Activated T-cell treated with anti-CD3 and anti-CD28 coated beads, Interleukin-2, amount 50 U/mL, for 48 hours (primary cell): ENCODE results near the gene MST1R.
A peak's percentile ranks its signal among the peaks of the same experiment; 100 is the strongest.
"Not testable (repeated sequence)": the region's sequence is repeated elsewhere in the genome, so short reads cannot be mapped to it uniquely, and the experiment has no call there.

Experiments used
- DNase-seq, 2 experiments: peaks; one replicate each; pipeline ENCODE4 v3.0.0-alpha.2; 2020

Gene MST1R

GRCh38 chr3:49903451-49904424, at the start of gene MST1R:
TSS of gene MST1R (minus strand) at chr3:49903873. CDS start at chr3:49903609, 264 bp downstream.
- peak; percentile 90 to 93 for DNase-seq

DNA sequence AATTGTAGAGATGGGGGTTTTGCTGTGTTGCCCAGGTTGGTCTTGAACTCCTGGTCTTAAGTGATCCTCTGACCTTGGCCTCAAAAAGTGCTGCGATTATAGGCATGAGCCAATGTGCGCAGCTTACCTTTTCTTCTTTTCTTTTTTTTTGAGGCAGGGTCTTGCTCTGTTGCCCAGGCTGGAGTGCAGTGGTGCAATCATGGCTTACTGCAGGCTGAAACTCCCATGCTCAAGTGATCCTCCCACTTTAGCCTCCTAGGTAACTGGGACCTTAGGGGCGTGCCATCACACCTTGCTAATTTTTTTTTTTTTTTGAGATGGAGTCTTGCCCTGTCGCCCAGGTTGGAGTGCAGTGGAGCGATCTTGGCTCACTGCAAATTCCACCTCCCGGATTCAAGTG, 49.3 kb upstream of the MST1R start:
- DNase-seq: no peak

- no peak for DNase-seq
Measured at GRCh38 chr3:49942651-49943050, 39.0 kb upstream of the MST1R start.

DNA sequence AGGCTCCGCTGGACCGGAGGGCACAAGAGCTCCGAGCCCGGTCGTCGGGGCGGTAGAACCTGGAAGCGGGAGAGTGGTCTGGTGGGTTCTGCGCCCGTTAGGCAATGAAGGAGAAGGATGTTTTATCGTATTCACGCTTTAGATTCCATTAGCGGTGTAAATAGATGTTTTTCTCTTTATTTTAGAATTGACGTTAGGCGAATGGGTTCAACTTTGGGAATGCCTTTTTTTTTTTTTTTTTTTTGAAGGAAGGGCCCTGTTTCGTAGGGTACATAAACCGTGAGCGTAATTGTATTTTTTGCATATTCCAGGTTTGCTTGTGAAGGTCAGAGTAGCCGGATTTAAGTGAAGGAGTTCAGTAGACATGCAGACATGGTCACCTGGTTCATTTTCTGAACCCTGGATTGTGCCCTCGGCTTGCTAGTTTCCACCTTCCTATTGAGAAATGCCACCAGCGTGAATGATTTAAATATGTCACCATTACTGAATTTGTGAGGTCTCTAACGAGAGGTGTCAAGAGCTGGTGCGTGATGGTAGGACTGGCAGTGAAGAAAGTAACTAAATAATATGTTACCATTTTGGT, 37.1 kb upstream of the MST1R start:
- no peak for DNase-seq

DNA sequence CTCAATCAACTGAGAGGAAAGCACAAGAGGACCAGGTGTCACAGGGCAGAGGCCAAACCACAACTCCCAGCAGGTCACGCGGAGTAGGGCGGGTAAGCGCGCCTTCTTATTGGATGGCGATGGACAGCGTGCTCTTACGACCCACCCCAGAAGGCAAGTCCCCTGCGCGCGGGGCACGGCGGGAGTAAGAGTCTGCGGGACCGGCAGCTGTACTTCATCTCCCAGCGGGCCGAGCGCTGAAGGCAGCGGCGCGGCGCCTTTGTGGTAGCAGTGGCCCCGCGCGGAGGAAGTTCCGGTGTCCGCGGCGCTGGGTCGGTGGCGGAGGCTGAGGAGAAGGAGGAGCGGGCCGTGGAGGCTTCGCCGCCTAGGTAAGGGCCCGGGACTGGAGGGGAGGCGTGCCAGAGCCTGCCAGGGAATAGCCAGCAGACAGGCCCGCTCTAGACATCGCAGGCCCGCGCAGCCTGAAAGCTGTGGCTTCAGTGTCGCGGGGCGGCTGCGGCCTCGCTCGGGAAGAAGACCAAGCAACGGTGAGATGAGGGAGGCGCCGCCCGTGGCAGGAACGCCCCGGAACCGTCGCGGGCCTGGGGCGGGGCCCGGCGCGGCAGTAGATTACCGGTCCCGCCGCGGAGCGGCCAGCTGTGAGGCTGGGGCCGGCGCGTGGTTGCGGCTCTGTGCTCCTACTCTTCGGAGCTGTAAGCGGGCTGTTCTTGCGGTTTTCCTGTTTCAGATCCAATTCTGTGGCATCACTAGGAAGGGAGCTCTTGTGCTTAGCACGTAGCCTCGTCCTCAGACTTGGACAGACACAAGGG, 36.4 kb upstream of the MST1R start, which contains the start of gene RBM6:
RBM6 (plus strand) TSS at position 293 of the 809 bp plus-strand sequence. CDS start 22,492 bp downstream, outside the sequence.
- DNase-seq: peak; percentile 96 to 97

DNA sequence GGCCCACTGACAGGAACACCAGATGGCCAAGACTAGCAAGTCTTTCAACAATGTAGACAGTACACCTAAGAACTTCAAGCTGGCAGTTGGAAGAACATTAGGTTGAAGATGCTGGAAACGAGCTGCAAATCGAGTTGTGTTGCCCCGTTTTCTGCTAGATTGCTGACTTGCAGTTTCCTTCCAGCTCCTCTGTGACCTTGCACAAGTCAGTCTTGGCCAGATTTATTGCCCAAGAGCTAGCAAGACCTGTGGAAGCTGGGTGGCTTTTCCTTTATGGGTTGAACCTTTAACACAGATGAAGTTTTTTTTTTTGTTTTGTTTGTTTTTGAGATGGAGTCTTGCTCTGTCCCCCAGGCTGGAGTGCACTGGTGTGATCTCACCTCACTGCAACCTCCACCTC, 33.4 kb upstream of the MST1R start:
- no peak for DNase-seq

DNA sequence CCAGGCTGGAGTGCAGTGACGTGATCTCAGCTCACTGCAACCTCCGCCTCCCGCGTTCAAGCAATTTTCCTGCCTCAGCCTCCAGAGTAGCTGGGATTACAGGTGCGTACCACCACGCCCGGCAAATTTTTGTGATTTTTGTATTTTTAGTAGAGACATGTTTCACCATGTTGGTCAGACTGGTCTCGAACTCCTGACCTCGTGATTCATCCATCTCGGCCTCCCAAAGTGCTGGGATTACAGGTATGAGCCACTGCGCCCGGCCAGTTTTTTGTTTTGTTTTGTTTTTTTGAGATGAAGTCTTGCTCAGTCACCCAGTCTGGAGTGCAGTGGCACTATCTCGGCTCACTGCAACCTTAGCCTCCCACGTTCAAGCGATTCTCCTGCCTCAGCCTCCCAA, 28.6 kb upstream of the MST1R start:
- DNase-seq: not testable (repeated sequence)

- no peak for DNase-seq
Measured at GRCh38 chr3:49930922-49931321, 27.2 kb upstream of the MST1R start.

GRCh38 chr3:49930168-49930690, 26.6 kb upstream of the MST1R start:
- DNase-seq: no peak

- peak; percentile 95 for DNase-seq
Measured at GRCh38 chr3:49929291-49930167, 25.9 kb upstream of the MST1R start, which contains the start of gene MON1A. TSS of gene MON1A (minus strand) at chr3:49929811. CDS start at chr3:49913346, 16,465 bp downstream.

DNA sequence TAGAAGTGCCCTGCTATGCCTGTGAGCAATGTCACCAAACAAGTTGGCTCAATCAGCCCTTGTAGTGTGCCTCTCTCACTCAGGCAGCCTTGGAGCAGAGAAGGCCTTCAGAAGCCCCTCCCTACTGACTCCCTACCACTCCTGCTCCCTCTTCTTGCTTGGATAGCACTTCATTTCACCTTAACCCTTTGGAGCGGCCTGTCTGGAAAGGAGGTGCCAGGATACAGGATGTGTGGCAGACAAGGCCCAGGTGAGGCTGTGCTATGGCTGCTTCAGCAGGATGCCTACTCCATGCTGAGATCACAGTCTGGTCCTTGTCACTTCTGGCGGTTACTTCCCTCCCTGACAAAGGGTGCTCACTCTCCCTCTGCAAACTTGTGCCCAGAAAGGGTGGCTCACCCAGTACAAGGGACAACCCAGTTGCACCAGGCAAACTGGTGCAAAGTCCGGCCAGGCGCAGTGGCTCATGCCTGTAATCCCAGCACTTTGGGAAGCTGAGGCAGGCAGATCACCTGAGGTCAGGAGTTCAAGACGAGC, 24.9 kb upstream of the MST1R start:
- no peak for DNase-seq

GRCh38 chr3:49927798-49928197, 24.1 kb upstream of the MST1R start:
- no peak for DNase-seq

- no peak for DNase-seq
Measured at GRCh38 chr3:49926117-49926728, 22.6 kb upstream of the MST1R start.

DNA sequence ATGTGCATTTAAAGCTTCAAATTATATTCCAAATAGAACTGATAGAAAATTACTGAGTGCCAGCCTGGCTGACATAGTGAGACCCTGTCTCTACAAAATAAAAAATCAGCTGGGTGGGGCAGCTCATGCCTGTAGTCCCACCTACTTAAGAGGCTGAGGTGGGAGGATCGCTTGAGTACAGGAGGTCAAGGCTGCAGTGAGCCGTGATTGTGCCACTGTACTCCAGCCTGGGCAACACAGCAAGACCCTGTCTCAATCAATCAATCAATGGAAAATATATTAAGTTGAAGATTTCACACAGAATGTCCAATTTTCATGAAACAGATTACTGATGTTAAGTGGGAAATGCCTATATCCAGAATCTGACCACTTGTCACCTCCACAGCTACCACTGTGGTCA, 21.8 kb upstream of the MST1R start:
- no peak for DNase-seq

DNA sequence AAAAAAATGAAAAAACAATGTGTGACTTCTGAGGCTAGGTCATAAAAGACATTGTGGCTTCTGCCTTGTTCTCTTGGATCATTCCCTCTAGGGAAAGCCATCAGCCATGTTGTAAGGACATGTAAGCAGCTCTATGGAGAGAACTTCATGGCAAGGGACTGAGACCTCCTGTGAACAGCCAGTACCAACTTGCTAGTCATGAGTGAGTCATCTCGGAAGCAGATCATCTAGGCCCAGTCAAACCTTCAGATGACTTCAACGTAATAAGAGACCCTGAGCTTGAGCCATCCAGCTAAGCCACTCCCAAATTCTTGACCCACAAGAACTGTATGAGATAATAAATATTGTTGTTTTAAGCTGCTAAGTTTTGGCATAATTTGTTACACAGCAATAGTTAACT, 21.0 kb upstream of the MST1R start:
- DNase-seq: no peak

DNA sequence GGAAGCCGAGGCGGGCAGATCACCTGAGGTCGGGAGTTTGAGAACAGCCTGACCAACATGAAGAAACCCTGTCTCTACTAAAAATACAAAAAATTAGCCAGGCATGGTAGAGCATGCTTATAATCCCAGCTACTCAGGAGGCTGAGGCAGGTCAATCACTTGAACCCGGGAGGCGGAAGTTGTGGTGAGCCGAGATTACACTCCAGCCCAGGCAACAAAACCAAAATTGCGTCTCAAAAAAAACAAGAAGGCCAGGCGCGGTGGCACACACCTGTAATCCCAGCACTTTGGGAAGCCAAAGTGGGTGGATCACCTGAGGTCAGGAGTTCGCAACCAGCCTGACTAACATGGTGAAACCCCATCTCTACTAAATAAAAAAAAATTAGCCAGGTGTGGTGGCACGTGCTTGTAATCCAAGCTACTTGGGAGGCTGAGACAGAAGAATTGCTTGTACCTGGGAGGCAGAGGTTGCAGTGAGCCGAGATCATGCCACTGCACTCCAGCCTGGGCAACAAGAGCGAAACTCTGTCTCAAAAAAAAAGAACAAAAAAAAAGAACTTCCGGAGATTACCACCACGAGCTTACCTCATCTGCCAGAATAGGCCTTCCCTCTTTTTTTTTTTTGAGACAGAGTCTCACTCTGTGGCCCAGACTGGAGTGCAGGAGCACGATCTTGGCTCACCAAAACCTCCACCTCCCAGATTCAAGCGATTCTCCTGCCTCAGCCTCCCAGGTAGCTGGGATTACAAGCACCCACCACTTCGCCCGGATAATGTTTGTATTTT, 14.3 kb upstream of the MST1R start:
- DNase-seq: not testable (repeated sequence)

- DNase-seq: no peak
Measured at GRCh38 chr3:49916686-49917085, 13.0 kb upstream of the MST1R start.

DNA sequence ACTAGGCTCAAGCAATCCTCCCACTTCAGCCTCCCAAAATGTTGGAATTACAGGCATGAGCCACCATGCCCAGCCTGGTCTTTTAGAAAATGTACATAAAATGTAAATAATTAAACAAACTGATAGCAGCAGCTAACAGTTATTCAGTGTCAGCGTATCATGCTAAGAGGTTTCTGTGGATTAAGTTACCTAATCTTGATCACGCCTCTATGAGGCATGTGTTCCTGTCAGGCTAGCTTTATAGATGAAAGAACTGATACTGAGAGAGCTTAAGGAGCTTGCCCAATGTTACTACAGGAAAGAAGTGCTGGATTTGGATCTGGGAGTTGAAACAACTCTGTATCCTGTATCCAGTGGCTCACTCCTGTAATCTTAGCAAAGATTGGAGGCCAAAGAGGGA, 11.2 kb upstream of the MST1R start:
- DNase-seq: no peak

GRCh38 chr3:49912881-49913281, 9.2 kb upstream of the MST1R start:
- DNase-seq: no peak

- no peak for DNase-seq
Measured at GRCh38 chr3:49911611-49912010, 7.9 kb upstream of the MST1R start.
